Peyer's patch (tissue), 4 donors: ENCODE measurements around the gene SUN3.

Experiments
- POLR2A ChIP-seq, 2 donors: fragments of 450-650 bp; IDR thresholded peaks; one replicate each; pipeline ENCODE4 v1.5.1; 2017; ENCODE audit warnings: antibody characterized with exemption in 2 of 2, mild to moderate bottlenecking in 2 of 2, moderate library complexity in 2 of 2
- TF ChIP-seq, protein P1 (sequence below), 6 experiments: fragments of 450-650 bp in 4 of 6; fragments of 200-600 bp in 2 of 6; sonication (generic) in 1 of 6; IDR thresholded peaks; one replicate each; pipeline ENCODE4 v1.5.1; 2017 to 2019; ENCODE audit warnings: antibody characterized with exemption in 6 of 6, mild to moderate bottlenecking in 3 of 6, moderate library complexity in 1 of 6

DNA sequence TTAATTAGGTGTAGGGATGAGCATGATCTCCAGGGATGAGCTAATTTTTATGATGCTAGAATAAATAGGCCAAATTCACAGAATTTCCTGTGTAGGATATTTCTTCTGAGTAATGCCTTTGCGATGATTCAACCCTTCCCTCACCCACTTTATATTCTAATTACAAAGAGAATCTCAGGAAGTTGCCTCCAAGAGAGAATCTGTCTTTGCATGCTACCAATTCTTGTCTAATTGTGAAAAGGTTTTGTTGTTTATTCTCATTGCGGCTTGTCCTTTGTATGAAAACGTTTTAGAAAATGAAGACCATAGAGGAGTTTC lies 12.7 kb upstream of the SUN3 start:
- TF ChIP-seq, protein P1, sequence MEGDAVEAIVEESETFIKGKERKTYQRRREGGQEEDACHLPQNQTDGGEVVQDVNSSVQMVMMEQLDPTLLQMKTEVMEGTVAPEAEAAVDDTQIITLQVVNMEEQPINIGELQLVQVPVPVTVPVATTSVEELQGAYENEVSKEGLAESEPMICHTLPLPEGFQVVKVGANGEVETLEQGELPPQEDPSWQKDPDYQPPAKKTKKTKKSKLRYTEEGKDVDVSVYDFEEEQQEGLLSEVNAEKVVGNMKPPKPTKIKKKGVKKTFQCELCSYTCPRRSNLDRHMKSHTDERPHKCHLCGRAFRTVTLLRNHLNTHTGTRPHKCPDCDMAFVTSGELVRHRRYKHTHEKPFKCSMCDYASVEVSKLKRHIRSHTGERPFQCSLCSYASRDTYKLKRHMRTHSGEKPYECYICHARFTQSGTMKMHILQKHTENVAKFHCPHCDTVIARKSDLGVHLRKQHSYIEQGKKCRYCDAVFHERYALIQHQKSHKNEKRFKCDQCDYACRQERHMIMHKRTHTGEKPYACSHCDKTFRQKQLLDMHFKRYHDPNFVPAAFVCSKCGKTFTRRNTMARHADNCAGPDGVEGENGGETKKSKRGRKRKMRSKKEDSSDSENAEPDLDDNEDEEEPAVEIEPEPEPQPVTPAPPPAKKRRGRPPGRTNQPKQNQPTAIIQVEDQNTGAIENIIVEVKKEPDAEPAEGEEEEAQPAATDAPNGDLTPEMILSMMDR (IDR thresholded peaks at IDR 0.05): no peak
- no peak for TF ChIP-seq POLR2A (IDR thresholded peaks at IDR 0.05)
